ENCODE data around the gene GSDME.

- TF ChIP-seq EP300 (IDR thresholded peaks at IDR 0.05; ENCODE audit: borderline replicate concordance) (no peak), REST (IDR thresholded peaks at IDR 0.05; ENCODE audit: low read depth) (no peak), CREB1 (IDR thresholded peaks at IDR 0.05; ENCODE audit: low read depth) (no peak), MAX (IDR thresholded peaks at IDR 0.05) (peak; percentile 33; the same call in 1 of the 2 replicates)
Measured at GRCh38 chr7:24786941-24787340, 29.7 kb upstream of the GSDME start.

Data from Ishikawa (cell line).